HG03139 (cell line): ENCODE results near the gene EMSY.
"Not testable (repeated sequence)": the region's sequence is repeated elsewhere in the genome, so short reads cannot be mapped to it uniquely, and the experiment has no call there.

Experiments used
- ATAC-seq: cut with Tn5 transposase; IDR thresholded peaks from one replicate; pipeline ENCODE4 v1.9.1; 2021; ENCODE audit not compliant: unreplicated experiment

EMSY gene

GRCh38 chr11:76444384-76445120 lies at the start of gene EMSY:
TSS of gene EMSY (plus strand) at chr11:76445018. CDS start at chr11:76446939, 1,921 bp downstream.
- ATAC-seq, result peak; percentile 90

GRCh38 chr11:76395296-76395695 lies 49.5 kb upstream of the EMSY start:
- ATAC-seq, result no peak

GRCh38 chr11:76397383-76397782 lies 47.4 kb upstream of the EMSY start:
- ATAC-seq, result peak; percentile 56

GRCh38 chr11:76400967-76401366 lies 43.9 kb upstream of the EMSY start:
- ATAC-seq, result no peak

- not testable (repeated sequence) for ATAC-seq
These were observed 43.3 kb upstream of the EMSY start for GRCh38 chr11:76401484-76401883.

- ATAC-seq, result no peak
These were observed 38.5 kb upstream of the EMSY start for GRCh38 chr11:76406359-76406758.

- no peak for ATAC-seq
These were observed 36.5 kb upstream of the EMSY start for GRCh38 chr11:76408171-76408965.

- ATAC-seq, result no peak
These were observed 33.9 kb upstream of the EMSY start for GRCh38 chr11:76410851-76411357.

GRCh38 chr11:76415073-76415472 lies 29.7 kb upstream of the EMSY start:
- ATAC-seq, result no peak

GRCh38 chr11:76419896-76420295 lies 24.9 kb upstream of the EMSY start:
- ATAC-seq, result no peak

GRCh38 chr11:76424379-76424778 lies 20.4 kb upstream of the EMSY start:
- no peak for ATAC-seq

GRCh38 chr11:76424891-76425290 lies 19.9 kb upstream of the EMSY start:
- ATAC-seq, result no peak

GRCh38 chr11:76426660-76427059 lies 18.2 kb upstream of the EMSY start:
- no peak for ATAC-seq

GRCh38 chr11:76436020-76436419 lies 8.8 kb upstream of the EMSY start:
- no peak for ATAC-seq

GRCh38 chr11:76443268-76443980 lies 1.4 kb upstream of the EMSY start:
- no peak for ATAC-seq

- no peak for ATAC-seq
These were observed 794 bp upstream of the EMSY start for GRCh38 chr11:76444065-76444383.

- ATAC-seq, result peak; percentile 8
These were observed 585 bp downstream of the EMSY start for GRCh38 chr11:76445121-76446084.

GRCh38 chr11:76448506-76448905 lies 3.7 kb downstream of the EMSY start:
- no peak for ATAC-seq

GRCh38 chr11:76453248-76453647 lies 8.4 kb downstream of the EMSY start:
- ATAC-seq, result no peak

GRCh38 chr11:76455331-76455730 lies 10.5 kb downstream of the EMSY start:
- no peak for ATAC-seq
